Hair follicular keratinocyte (primary cell): ENCODE data around the gene CHST8. TPM values are rescaled to one million over a fixed set of nuclear protein-coding genes. Genes with fewer than 3 reads are reported as not detected.

Experiments
- total RNA-seq: library from RNA; depleted of rRNA; stranded (reverse); fragments of >200 nt; gene quantifications from 2 replicates; pipeline ENCODE4 v1.2.3, GENCODE V29; 2015

Gene CHST8, protein sequence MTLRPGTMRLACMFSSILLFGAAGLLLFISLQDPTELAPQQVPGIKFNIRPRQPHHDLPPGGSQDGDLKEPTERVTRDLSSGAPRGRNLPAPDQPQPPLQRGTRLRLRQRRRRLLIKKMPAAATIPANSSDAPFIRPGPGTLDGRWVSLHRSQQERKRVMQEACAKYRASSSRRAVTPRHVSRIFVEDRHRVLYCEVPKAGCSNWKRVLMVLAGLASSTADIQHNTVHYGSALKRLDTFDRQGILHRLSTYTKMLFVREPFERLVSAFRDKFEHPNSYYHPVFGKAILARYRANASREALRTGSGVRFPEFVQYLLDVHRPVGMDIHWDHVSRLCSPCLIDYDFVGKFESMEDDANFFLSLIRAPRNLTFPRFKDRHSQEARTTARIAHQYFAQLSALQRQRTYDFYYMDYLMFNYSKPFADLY
- total RNA-seq: not detected in 2 replicates

DNA sequence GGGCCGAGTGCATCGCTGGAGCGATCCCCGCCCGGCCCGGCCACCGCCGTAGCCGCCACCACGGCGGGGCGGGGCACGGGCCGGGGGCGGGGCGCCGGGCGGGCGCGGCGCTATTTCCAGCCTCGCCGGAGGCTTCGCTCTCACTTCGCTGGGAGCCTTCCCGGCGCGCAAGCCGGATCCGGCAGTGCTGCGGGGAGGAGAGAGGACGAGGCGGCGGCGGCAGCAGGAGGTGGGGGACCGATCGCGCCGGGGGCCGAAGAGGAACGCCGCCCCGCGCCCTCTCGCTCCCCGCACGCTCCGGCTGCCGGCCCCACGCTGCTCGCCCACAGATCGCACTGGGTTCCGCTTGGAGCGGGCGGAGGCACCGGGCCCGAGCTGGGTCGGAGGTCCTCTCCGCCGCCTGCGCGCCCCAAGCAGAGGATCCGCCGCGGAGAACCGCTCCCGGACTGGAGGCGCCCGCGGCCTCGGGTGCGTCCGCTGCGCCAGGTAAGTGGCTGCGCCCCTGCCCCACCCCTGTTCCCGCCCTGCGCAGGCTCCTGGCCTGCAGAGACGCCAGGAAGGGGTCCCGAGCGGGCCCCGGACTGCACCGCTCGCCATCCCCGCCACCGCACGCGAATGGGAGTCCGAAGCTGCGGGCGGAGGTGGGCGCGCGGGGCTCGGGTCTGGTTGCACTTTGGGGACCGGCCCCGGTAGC is at the start of gene CHST8:
Gene CHST8 (plus strand): TSS at position 143 of the 694 bp plus-strand sequence. CDS start 67,309 bp downstream, outside the sequence.

DNA sequence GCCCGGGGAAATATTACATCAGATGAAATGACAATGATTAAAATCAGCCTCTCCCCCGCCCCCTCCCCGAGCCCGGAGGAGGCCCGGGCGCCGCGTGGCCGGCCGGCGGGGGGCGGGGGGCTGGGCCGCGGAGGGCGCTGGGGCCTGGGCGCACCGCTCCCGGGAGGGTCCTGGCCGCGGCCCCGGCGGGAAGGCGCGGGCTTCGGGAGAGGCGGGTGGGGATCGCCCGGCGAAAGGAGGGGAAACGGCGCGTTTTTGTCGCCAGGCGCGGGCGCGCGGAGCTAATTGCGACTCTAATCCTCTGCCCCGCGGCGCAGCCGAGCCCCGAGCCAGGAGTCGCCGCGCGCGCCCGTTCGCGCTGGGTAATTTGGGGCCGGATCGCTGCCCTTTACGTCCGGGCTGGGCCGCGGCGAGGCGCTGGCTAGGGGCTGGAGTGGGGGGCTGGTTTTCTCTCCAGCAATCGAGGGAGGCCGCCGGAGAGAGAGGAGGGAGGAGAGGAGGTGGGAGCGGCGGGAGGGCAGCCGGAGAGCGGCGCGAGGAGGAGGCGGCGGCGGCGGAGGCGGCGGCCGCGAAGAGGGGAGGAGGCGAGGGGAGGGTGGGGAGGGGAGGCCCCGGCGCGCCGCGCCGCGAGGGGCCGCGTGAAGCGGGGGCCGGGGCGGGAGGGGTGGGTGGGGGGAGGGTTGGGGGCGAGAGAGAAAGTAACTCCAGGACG is 174.6 kb downstream of the CHST8 start, which contains the start of gene KCTD15:
Gene KCTD15 (plus strand): TSS at position 707 of the 712 bp plus-strand sequence. CDS start 3,585 bp downstream, outside the sequence.

Other genes starting within 250 kb of the CHST8 start
- 34.1 and 41.1 TPM in 2 replicates for gene CEBPG, start 248.2 kb upstream of the CHST8 start, total RNA-seq
- 24.1 and 29.2 TPM in 2 replicates for gene PEPD, start 100.2 kb upstream of the CHST8 start, total RNA-seq
- 39.1 and 52.7 TPM in 2 replicates for gene KCTD15, start 174.9 kb downstream of the CHST8 start, total RNA-seq